Measurements from ENCODE around the gene SLC6A17. TPM values are rescaled to one million over a fixed set of nuclear protein-coding genes. Genes with fewer than 3 reads are reported as not detected.

Gene SLC6A17
- 0.24 and 0.97 TPM in 2 replicates for total RNA-seq

DNA sequence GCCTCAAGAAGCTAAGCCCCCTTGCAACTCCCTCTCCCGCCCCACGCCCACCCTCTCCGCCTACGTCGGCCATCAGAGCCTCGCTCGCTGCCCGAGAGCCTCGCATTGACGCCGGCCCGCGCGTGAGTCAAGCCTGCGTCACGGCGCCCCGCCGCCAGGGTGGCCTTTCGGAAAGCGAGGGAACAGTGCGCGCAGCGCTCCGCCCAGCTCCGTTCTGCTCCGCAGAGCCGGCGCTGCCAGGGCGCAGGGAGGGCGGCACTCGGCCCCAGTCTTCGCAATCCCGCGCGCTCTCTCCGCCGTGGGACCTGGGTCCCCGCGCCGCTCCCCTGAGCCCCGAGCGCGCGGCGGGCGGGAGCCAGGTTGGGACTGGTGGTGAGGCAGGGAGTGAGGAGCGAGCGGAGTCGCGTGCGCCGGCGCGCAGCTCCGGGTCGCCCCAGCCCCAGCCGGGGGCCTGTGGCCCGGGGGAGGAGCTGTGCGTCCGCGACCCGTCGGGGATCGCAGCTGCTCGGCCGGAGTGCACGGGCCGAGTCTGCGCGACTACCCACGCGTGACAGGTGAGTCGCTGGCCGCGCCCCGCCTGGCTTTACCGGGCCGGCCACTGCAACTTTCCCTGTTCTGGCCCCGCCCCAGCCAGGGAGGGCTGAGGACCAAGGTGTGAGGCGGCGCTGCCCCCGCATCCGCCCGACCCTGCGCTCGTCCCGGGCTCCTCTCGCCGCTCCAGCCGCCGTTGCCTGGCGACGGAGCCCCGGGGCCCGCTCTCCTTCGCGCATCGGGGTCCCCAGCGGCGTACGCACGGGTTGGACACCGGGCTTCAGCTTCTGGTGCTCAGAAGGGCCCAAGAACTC is at the start of gene SLC6A17:
Gene SLC6A17, plus strand, starts transcription at position 165 of the 845 bp plus-strand sequence. CDS start 16,436 bp downstream, outside the sequence.

DNA sequence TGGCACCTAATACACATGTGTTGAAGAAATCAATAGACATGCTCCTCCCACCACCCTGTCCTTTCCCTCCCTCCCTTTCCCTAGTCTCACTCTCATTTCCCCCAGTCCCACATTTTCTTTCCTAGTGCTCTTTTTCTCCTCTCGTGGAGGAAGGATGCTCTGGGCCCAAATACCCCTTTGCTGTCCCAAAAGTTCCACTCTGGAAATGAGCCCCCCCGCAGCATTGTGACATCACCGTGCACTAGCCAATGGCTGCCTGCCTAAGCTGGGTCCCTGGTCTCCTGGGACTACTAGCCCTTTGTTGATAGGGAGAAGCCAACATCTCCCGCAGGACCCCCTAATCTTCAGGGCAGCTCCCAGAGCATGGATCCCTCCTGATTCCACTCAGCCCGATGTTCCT is 38.2 kb upstream of the SLC6A17 start, which contains the start of gene UBL4B:
Gene UBL4B, plus strand, starts transcription at position 301 of the 400 bp plus-strand sequence. Its CDS starts 92 bp downstream, at position 393.

DNA sequence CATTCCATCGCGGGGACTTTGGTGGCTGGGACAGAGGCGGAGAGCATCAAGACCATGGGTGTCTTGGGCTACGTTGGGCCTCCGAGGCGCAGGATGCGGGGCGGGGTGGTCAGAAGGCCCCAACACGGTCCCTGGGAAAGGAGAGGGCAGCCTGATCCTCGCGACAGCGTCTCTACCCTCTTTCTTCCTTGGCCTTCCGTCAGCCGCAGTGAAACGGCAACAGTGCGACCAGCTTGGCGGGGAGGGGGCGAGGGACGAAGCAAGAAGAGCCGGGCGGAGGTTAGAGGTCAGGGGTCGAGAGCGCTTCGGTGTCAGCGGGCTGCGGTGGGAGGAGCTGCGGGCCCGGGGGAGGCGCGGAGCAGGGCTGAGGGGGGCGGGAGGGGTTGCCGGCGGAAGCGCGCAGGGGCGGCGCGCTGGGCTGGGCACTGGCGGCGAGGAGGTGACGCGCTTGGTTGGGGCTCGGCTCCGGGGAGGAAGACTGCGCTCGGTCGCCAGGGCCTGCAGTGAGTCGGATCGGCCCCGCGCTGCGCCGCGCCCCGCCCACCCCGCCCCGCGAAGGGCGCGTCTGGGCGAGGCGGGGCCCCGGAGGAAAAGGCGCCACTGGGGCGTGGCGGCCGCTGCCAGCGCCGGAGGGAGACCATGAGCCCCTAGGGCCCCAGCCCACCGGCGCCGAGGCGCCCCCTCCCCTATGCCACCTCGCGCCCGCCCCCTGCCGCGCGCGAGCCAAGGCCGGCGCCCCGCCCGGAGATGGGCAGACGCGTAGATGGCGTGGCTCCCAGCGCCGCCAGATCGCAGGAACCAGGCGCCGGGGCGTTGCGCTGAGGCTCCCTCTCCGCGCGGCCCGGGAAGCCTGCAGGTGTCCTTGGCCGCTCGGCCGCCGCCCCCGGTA is 59.7 kb downstream of the SLC6A17 start, which contains the start of gene KCNC4:
Gene KCNC4, plus strand, starts transcription at position 600 of the 889 bp plus-strand sequence. CDS start 1,186 bp downstream, outside the sequence.

Other genes starting within 250 kb of the SLC6A17 start
- gene CSF1, start 239.6 kb upstream of the SLC6A17 start, total RNA-seq: 128 and 161 TPM in 2 replicates
- gene AHCYL1, start 165.7 kb upstream of the SLC6A17 start, total RNA-seq: 53.1 and 64.4 TPM in 2 replicates
- gene STRIP1, start 115.9 kb upstream of the SLC6A17 start, total RNA-seq: 51.7 and 62.8 TPM in 2 replicates
- 0.36 and 1.9 TPM in 2 replicates for gene ALX3, start 79.8 kb upstream of the SLC6A17 start, total RNA-seq
- 2.3 and 7.5 TPM in 2 replicates for gene UBL4B, start 38.1 kb upstream of the SLC6A17 start, total RNA-seq
- 1.6 and 2.7 TPM in 2 replicates for gene KCNC4, start 59.8 kb downstream of the SLC6A17 start, total RNA-seq
- 43.1 and 49.3 TPM in 2 replicates for gene RBM15, start 188.9 kb downstream of the SLC6A17 start, total RNA-seq
- 41.5 and 60.5 TPM in 2 replicates for gene SLC16A4, start 240.5 kb downstream of the SLC6A17 start, total RNA-seq

All from hair follicle dermal papilla cell (primary cell).